ENCODE measurements around the gene SGSM2. TPM values are rescaled to one million over a fixed set of nuclear protein-coding genes. Genes with fewer than 3 reads are reported as not detected.

Gene SGSM2
- total and polyA plus RNA-seq, 2 donors (not counting 1 experiment from before 2014, with no cell fraction given), result 139 to 181 TPM

DNA sequence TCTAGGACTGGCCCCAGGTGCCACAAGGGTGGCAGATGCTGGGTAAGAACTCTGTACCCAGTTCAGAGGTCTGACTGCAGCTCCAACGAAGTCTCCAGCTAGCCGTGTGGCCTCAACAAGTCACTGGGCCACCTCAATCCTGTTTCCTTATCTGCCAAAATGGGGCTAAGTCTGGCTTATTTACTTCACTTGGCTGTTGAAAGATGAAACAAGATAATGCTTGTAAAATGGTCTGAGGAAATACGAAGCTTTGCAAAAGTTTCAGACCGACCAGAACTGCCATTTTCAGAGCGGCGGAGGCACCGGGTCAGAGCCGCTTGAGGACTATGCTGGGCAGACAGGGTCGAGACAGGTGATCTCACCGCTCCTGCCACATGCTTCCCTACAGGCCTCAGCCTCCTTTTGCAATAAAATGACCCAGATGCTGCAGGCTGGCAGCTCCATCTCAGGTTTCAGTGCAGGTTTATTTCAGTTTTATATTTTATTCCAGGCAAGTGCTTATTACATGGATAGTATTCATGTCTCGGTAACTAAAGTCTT lies 46.4 kb downstream of the SGSM2 start:
- no peak for ATAC-seq (ENCODE audit: low read depth)
- WGBS (ENCODE audit: insufficient coverage), result 96% methylated on average over 9 of the region's 11 CpGs
- peaks cover 0 to 39% of the 10 kb centered on the region in 2 experiments for H3K36me3 ChIP-seq (replicated peaks in 1 of 2; ENCODE audit: control extremely low read depth in 1 of 2, control insufficient read depth in 1 of 2, extremely low read depth in 1 of 2, insufficient read depth in 2 of 2, low read length in 1 of 2)

More for the DNA sequence above, 46.4 kb downstream of the SGSM2 start:
- H3K4me2 ChIP-seq (replicated peaks; ENCODE audit: low read depth, low read length, poor library complexity, severe bottlenecking), result no peak overlapping the region
- intact Hi-C loops (cut with micrococcal nuclease), result loop anchor here (2.0 kb wide), 1 partner anchor 291 kb away; no protein-coding TSS in a partner anchor
- H3K9ac ChIP-seq (ENCODE audit: low read length), result no peak overlapping the region
- H3K27me3 ChIP-seq (replicated peaks in 1 of 4; ENCODE audit: control extremely low read depth in 1 of 4, control insufficient read depth in 3 of 4, insufficient read depth in 4 of 4, low read length in 3 of 4), result no peaks in the 10 kb centered on the region
- Mint-ChIP-seq H3K9me3 (ENCODE audit: insufficient read depth) (no peaks in the 10 kb centered on the region), H3K4me1 (peaks cover 2% of the 10 kb centered on the region), H3K4me3 (no peak overlapping the region), H3K27me3 (no peaks in the 10 kb centered on the region), H3K27ac (no peak overlapping the region)
- no peak overlapping the region for H2AFZ ChIP-seq (ENCODE audit: insufficient read depth, low read depth, low read length, poor library complexity, severe bottlenecking)
- POLR2A ChIA-PET, result interaction anchor here (1.5 to 3.3 kb wide), 3 partner anchors 9 to 32 kb away, joined by 3 to 17 read pairs (median 12); no protein-coding TSS in a partner anchor
- CTCF ChIA-PET, result interaction anchor here (0.6 to 14.1 kb wide), 13 partner anchors 9 to 561 kb away, joined by 3 to 650 read pairs (median 13); partner anchors contain the start of genes SGSM2 and TSR1
- peaks cover 33% of the 10 kb centered on the region for H4K20me1 ChIP-seq (ENCODE audit: control insufficient read depth, insufficient read depth, low read length, poor library complexity, severe bottlenecking)
- DNase-seq, result no peak
- no peak overlapping the region for H3K4me3 ChIP-seq (ENCODE audit: control extremely low read depth in 1 of 5, extremely low read depth in 1 of 5, insufficient read depth in 1 of 5, low read depth in 2 of 5, low read length in 4 of 5)
- no peak for TF ChIP-seq EZH2 (IDR thresholded peaks at IDR 0.05; ENCODE audit: borderline replicate concordance, insufficient read depth, low read depth, low read length, poor library complexity, severe bottlenecking)
- TF ChIP-seq, protein P1, sequence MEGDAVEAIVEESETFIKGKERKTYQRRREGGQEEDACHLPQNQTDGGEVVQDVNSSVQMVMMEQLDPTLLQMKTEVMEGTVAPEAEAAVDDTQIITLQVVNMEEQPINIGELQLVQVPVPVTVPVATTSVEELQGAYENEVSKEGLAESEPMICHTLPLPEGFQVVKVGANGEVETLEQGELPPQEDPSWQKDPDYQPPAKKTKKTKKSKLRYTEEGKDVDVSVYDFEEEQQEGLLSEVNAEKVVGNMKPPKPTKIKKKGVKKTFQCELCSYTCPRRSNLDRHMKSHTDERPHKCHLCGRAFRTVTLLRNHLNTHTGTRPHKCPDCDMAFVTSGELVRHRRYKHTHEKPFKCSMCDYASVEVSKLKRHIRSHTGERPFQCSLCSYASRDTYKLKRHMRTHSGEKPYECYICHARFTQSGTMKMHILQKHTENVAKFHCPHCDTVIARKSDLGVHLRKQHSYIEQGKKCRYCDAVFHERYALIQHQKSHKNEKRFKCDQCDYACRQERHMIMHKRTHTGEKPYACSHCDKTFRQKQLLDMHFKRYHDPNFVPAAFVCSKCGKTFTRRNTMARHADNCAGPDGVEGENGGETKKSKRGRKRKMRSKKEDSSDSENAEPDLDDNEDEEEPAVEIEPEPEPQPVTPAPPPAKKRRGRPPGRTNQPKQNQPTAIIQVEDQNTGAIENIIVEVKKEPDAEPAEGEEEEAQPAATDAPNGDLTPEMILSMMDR (IDR thresholded peaks at IDR 0.05), result no peak
- H3K4me1 ChIP-seq (ENCODE audit: control insufficient read depth in 2 of 2, insufficient read depth in 2 of 2, low read length in 2 of 2), result peaks cover 0 to 4% of the 10 kb centered on the region in 2 donors
- H3K27ac ChIP-seq (ENCODE audit: low read length in 2 of 2), result no peak overlapping the region
- H3K79me2 ChIP-seq (ENCODE audit: control insufficient read depth, insufficient read depth, low read length), result peaks cover 61% of the 10 kb centered on the region
- H3K9me3 ChIP-seq (ENCODE audit: control extremely low read depth in 1 of 3, control insufficient read depth in 2 of 3, insufficient read depth in 1 of 3, low read length in 2 of 3), result no peaks in the 10 kb centered on the region
